Peyer's patch (tissue), 4 donors: ENCODE data around the gene NUDT6. TPM values are rescaled to one million over a fixed set of nuclear protein-coding genes. Genes with fewer than 3 reads are reported as not detected.

Experiments
- DNase-seq, 3 donors: peaks; one replicate each; pipeline ENCODE4 v3.0.0-alpha.2; 2017 to 2019
- H3K27ac ChIP-seq, 4 donors: fragments of 200-600 bp; sonication (generic); one replicate each; pipeline ENCODE4 v1.5.1; 2016 to 2019
- H3K27me3 ChIP-seq, 2 donors: fragments of 200-600 bp; sonication (generic); one replicate each; pipeline ENCODE4 v1.5.1; 2019
- H3K36me3 ChIP-seq, 3 donors: fragments of 200-600 bp; sonication (generic); one replicate each; pipeline ENCODE4 v1.5.1; 2016 to 2019
- H3K4me1 ChIP-seq, 4 donors: fragments of 200-600 bp; sonication (generic); one replicate each; pipeline ENCODE4 v1.5.1; 2016 to 2019
- H3K4me3 ChIP-seq, 4 donors: fragments of 200-600 bp; sonication (generic); 1 replicate in 3 of 4; 2 replicates in 1 of 4; pipeline ENCODE4 v1.5.1; 2016 to 2019; ENCODE audit warnings: mild to moderate bottlenecking in 1 of 4
- H3K9me3 ChIP-seq, 4 donors: fragments of 200-600 bp; sonication (generic); one replicate each; pipeline ENCODE4 v1.5.1; 2016 to 2019; ENCODE audit warnings: mild to moderate bottlenecking in 1 of 4
- POLR2A ChIP-seq, 2 donors: fragments of 450-650 bp; IDR thresholded peaks; one replicate each; pipeline ENCODE4 v1.5.1; 2017; ENCODE audit warnings: antibody characterized with exemption in 2 of 2, mild to moderate bottlenecking in 2 of 2, moderate library complexity in 2 of 2
- total RNA-seq, 4 donors: library from RNA; depleted of rRNA; stranded (reverse); fragments of >200 nt; gene quantifications; one replicate each; pipeline ENCODE4 v1.1.0, GENCODE V29; 2016
- TF ChIP-seq, protein P1 (sequence below), 6 experiments: fragments of 450-650 bp in 4 of 6; fragments of 200-600 bp in 2 of 6; sonication (generic) in 1 of 6; IDR thresholded peaks; one replicate each; pipeline ENCODE4 v1.5.1; 2017 to 2019; ENCODE audit warnings: antibody characterized with exemption in 6 of 6, mild to moderate bottlenecking in 3 of 6, moderate library complexity in 1 of 6

NUDT6 gene
- total RNA-seq, 4 donors from 2014 or later = 8.7 to 12.4 (median 10.5) TPM

DNA sequence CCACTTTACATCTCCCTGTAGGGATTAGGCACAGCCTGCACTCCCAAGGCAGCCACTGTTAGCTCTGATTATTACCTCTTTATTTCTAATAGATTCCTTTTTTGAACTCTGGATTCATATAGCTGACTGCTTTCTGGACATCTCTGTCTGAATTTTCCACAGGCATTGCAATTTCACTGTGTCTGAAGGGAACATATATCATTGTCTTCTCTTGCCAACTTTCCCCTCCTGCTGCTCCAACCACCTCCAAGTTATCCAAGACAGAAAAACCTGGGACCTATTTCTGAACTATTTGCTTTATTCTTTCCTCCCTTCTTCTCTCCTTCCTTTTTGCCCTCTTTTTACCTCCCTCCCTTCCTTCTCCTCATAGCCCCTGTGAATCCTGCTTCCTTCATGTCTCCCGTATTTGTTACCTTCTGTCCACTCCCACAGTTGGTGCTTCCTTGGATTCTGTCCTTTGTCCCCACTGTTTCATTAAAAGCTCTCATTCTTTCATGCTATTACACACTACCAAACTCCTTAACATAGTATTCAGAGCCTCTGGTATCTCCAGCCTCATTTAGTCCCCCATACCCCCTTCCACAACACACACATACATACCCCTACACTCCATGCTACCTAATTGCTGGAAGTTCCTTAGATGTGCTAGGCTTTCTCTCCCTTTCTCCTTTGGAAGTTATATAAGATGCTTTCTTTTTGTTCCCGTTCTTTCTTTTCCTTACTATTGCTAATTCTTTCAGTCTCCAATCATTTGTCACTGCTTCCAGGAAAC is 61.0 kb downstream of the NUDT6 start:
- no peaks in the 10 kb centered on the region for H3K27me3 ChIP-seq
- no peak overlapping the region for H3K27ac ChIP-seq
- TF ChIP-seq, protein P1, sequence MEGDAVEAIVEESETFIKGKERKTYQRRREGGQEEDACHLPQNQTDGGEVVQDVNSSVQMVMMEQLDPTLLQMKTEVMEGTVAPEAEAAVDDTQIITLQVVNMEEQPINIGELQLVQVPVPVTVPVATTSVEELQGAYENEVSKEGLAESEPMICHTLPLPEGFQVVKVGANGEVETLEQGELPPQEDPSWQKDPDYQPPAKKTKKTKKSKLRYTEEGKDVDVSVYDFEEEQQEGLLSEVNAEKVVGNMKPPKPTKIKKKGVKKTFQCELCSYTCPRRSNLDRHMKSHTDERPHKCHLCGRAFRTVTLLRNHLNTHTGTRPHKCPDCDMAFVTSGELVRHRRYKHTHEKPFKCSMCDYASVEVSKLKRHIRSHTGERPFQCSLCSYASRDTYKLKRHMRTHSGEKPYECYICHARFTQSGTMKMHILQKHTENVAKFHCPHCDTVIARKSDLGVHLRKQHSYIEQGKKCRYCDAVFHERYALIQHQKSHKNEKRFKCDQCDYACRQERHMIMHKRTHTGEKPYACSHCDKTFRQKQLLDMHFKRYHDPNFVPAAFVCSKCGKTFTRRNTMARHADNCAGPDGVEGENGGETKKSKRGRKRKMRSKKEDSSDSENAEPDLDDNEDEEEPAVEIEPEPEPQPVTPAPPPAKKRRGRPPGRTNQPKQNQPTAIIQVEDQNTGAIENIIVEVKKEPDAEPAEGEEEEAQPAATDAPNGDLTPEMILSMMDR (IDR thresholded peaks at IDR 0.05) = no peak
- TF ChIP-seq POLR2A (IDR thresholded peaks at IDR 0.05) = no peak
- no peak overlapping the region for H3K4me3 ChIP-seq
- H3K4me1 ChIP-seq = no peaks in the 10 kb centered on the region
- H3K9me3 ChIP-seq = no peaks in the 10 kb centered on the region
- DNase-seq = no peak
- H3K36me3 ChIP-seq = no peaks in the 10 kb centered on the region

DNA sequence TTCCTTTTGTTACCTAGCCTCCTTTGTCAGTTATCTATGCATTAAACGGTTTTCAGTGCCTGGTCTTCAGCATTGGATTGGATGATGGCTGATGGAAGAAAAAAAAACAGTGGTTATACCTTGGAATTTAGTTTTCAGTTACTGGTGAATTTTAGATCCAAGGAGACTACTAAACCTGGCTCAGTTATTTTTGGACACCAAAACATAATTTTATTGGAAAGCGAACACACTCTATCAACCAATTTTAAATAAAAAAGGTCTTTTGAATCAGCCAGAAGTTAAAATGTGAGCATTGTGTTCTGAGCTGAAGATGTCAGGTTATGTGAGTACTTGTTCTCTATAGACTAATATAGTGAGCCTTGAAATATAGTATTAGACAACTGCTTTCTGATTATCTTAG is 63.7 kb downstream of the NUDT6 start:
- H3K9me3 ChIP-seq = no peaks in the 10 kb centered on the region
- TF ChIP-seq, protein P1 (IDR thresholded peaks at IDR 0.05) = no peak
- no peak for TF ChIP-seq POLR2A (IDR thresholded peaks at IDR 0.05)
- no peaks in the 10 kb centered on the region for H3K27me3 ChIP-seq
- peaks cover 0 to 5% (median 0%) of the 10 kb centered on the region in 4 donors for H3K4me1 ChIP-seq
- no peak overlapping the region for H3K4me3 ChIP-seq
- H3K36me3 ChIP-seq = no peaks in the 10 kb centered on the region
- H3K27ac ChIP-seq = no peak overlapping the region
- no peak for DNase-seq

DNA sequence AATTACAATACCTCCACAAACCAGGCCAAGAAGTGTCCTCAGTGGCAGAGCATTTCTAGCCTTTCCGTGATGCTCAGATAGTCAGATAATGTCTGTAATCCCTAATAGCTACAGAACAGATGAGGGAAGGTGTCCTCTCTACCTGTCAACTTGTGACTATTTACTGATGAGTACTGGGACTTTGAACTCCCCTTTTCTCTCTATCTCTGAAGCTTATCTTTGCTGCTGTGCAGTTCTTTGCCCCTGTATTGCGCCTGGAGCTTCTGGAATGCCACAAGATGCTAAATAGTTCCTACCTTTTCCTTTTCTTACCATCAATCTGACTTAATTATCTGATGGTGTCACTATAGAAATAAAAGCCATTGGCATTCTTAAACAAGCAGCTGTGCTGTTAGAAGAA is 65.2 kb downstream of the NUDT6 start:
- no peak for TF ChIP-seq POLR2A (IDR thresholded peaks at IDR 0.05)
- TF ChIP-seq, protein P1 (IDR thresholded peaks at IDR 0.05) = no peak
- Histone ChIP-seq H3K36me3 (no peaks in the 10 kb centered on the region), H3K27ac (no peak overlapping the region), H3K4me1 (peaks cover 0 to 5% (median 0%) of the 10 kb centered on the region in 4 donors), H3K9me3 (no peaks in the 10 kb centered on the region), H3K27me3 (no peaks in the 10 kb centered on the region), H3K4me3 (no peak overlapping the region)
- DNase-seq = no peak

DNA sequence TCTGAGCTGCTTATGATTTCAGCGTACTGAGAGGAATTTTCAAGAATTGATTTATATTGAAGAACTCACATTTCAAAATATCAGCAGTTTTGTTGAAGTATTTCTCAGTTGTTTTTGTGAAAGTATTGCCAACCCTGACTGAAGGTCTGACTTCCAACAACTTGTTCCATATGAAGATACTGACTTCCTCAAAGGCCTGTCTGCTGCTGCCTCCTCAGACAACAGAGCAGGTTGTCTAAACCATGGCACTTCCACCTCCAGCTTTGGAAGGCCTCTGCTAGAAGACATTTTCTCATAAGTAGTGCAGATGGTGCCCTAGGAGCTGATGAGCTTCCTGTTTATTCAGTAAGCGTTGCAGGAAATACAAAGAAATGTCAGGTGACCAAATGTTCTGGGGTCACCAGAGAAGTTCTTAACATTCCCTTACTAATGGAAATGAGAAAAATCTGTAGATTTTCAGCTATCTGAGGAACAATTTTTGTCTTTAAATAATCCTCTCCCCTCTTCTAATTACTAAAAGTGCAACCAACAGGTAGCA is 67.0 kb downstream of the NUDT6 start:
- peaks cover 0 to 5% (median 0%) of the 10 kb centered on the region in 4 donors for H3K4me1 ChIP-seq
- no peaks in the 10 kb centered on the region for H3K36me3 ChIP-seq
- H3K27ac ChIP-seq = peak overlapping the region in 2 of 4 donors; percentile 6 to 61
- DNase-seq = no peak
- no peaks in the 10 kb centered on the region for H3K9me3 ChIP-seq
- TF ChIP-seq, protein P1 (IDR thresholded peaks at IDR 0.05) = no peak
- no peak for TF ChIP-seq POLR2A (IDR thresholded peaks at IDR 0.05)
- H3K4me3 ChIP-seq = no peak overlapping the region
- no peaks in the 10 kb centered on the region for H3K27me3 ChIP-seq

- peaks cover 0 to 5% (median 0%) of the 10 kb centered on the region in 4 donors for H3K4me1 ChIP-seq
Measured at GRCh38 chr4:122854447-122855352, 67.7 kb downstream of the NUDT6 start.

More at GRCh38 chr4:122854447-122855352, 67.7 kb downstream of the NUDT6 start:
- Histone ChIP-seq H3K9me3 (no peaks in the 10 kb centered on the region), H3K27ac (peak overlapping the region in 2 of 4 donors; percentile 6 to 61), H3K27me3 (no peaks in the 10 kb centered on the region), H3K4me3 (no peak overlapping the region), H3K36me3 (no peaks in the 10 kb centered on the region)
- DNase-seq = no peak
- TF ChIP-seq, protein P1 (IDR thresholded peaks at IDR 0.05) = no peak
- TF ChIP-seq POLR2A (IDR thresholded peaks at IDR 0.05) = no peak
